Activated T-helper 2 cell treated with anti-CD3 and anti-CD28 coated beads, Interferon-gamma antibody, Interleukin-2, Interleukin-4, amounts not matched to agents 10 μg/mL and 5 μg/mL and 100 μg/mL, durations not matched to agents 14 hours and 24 hours and 36 hours (primary cell): ENCODE results near the gene COL6A6. TPM values are rescaled to one million over a fixed set of nuclear protein-coding genes. Genes with fewer than 3 reads are reported as not detected.

Experiments
- DNase-seq: peaks from one replicate; pipeline ENCODE4 v3.0.0; 2021; ENCODE audit warnings: low spot score
- H3K27ac Mint-ChIP-seq: one replicate; pipeline ENCODE4 v1.8.0; 2021; ENCODE audit warnings: mixed read lengths
- H3K27me3 Mint-ChIP-seq: one replicate; pipeline ENCODE4 v1.8.0; 2021; ENCODE audit warnings: low read depth, mixed read lengths
- H3K36me3 Mint-ChIP-seq: one replicate; pipeline ENCODE4 v1.8.0; 2021; ENCODE audit warnings: low read depth, mixed read lengths
- H3K4me1 Mint-ChIP-seq: one replicate; pipeline ENCODE4 v1.8.0; 2021; ENCODE audit warnings: low read depth, mixed read lengths
- H3K4me3 Mint-ChIP-seq: one replicate; pipeline ENCODE4 v1.8.0; 2021; ENCODE audit warnings: low read depth, mild to moderate bottlenecking, moderate library complexity, mixed read lengths
- H3K9me3 Mint-ChIP-seq: one replicate; pipeline ENCODE4 v1.8.0; 2021; ENCODE audit warnings: mixed read lengths
- intact Hi-C: fragments of 100-400 bp; cut with micrococcal nuclease; formaldehyde crosslinking; loops from one replicate; pipeline ENCODE4 v1.15.1; 2023
- total RNA-seq: library from RNA; stranded (reverse); gene quantifications from 2 replicates; pipeline ENCODE4 v1.2.3, GENCODE V29; 2022

The COL6A6 gene
- not detected in 2 replicates for total RNA-seq

- Mint-ChIP-seq H3K4me1 (no peaks in the 10 kb centered on the region), H3K36me3 (no peaks in the 10 kb centered on the region), H3K27me3 (peaks cover 32% of the 10 kb centered on the region), H3K9me3 (no peaks in the 10 kb centered on the region), H3K27ac (no peak within 1 kb of the TSS), H3K4me3 (no peak within 1 kb of the TSS)
- intact Hi-C loops: no loop called here
- DNase-seq: no peak
These were observed at the start of gene COL6A6 for GRCh38 chr3:130516645-130517512. Gene COL6A6 (plus strand): TSS chr3:130517177. CDS start chr3:130560365, 43,188 bp downstream.

GRCh38 chr3:130468311-130468710, 48.7 kb upstream of the COL6A6 start:
- no peak overlapping the region for H3K4me3 Mint-ChIP-seq
- no peaks in the 10 kb centered on the region for H3K36me3 Mint-ChIP-seq
- H3K4me1 Mint-ChIP-seq: no peaks in the 10 kb centered on the region
- no peak for DNase-seq
- no peaks in the 10 kb centered on the region for H3K9me3 Mint-ChIP-seq
- no peaks in the 10 kb centered on the region for H3K27me3 Mint-ChIP-seq
- H3K27ac Mint-ChIP-seq: no peak overlapping the region
- intact Hi-C loops: no loop called here

DNA sequence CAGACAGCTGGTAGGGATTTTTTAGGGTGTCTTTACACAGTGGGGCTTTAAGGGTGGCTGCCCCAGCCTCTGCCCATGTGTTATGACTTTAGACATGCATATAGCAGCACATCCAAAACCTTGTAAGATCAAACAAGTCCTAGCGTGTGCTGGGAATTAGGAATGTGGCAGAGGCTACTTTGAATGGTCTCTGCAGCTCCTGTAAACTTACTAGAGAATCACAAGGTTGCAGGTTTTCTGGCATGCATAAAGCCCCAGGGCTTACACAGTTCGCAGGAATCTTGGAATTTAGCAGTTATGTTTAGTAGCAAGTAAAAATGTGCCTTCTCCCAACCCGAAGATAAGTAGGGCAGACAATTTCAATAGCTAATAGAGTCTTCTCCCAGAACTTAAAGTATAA, 46.9 kb upstream of the COL6A6 start:
- Mint-ChIP-seq H3K36me3 (no peaks in the 10 kb centered on the region), H3K27ac (no peak overlapping the region), H3K4me1 (no peaks in the 10 kb centered on the region), H3K9me3 (no peaks in the 10 kb centered on the region), H3K27me3 (no peaks in the 10 kb centered on the region), H3K4me3 (no peak overlapping the region)
- intact Hi-C loops: no loop called here
- no peak for DNase-seq

- Mint-ChIP-seq H3K27me3 (no peaks in the 10 kb centered on the region), H3K27ac (no peak overlapping the region), H3K9me3 (no peaks in the 10 kb centered on the region), H3K4me3 (no peak overlapping the region), H3K4me1 (no peaks in the 10 kb centered on the region), H3K36me3 (no peaks in the 10 kb centered on the region)
- intact Hi-C loops: no loop called here
- no peak for DNase-seq
These were observed 43.6 kb upstream of the COL6A6 start for GRCh38 chr3:130473416-130473815.

GRCh38 chr3:130480736-130481135, 36.2 kb upstream of the COL6A6 start:
- no peaks in the 10 kb centered on the region for H3K27me3 Mint-ChIP-seq
- H3K4me1 Mint-ChIP-seq: no peaks in the 10 kb centered on the region
- H3K4me3 Mint-ChIP-seq: no peak overlapping the region
- DNase-seq: no peak
- no peak overlapping the region for H3K27ac Mint-ChIP-seq
- intact Hi-C loops: no loop called here
- H3K36me3 Mint-ChIP-seq: no peaks in the 10 kb centered on the region
- H3K9me3 Mint-ChIP-seq: no peaks in the 10 kb centered on the region

DNA sequence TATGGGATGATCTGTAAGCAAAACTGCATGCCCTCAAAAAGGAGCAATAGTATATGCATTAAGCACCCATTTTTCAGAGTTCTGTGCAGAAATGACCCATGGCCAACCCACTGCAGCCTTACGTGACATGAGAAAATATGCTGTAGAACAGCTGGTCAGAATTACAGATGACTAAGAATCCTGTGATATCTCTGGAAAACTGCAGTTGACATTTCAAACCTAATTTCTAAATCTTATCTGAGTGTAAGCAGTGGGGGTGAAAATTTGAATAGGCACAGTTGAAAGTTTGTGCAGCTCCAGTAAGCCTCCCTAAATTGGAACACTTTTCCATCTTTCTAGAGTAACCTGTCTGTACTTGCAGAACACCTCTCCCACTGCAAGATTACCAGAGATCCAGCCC, 28.7 kb upstream of the COL6A6 start:
- H3K9me3 Mint-ChIP-seq: no peaks in the 10 kb centered on the region
- no peak overlapping the region for H3K27ac Mint-ChIP-seq
- intact Hi-C loops: no loop called here
- no peak for DNase-seq
- no peak overlapping the region for H3K4me3 Mint-ChIP-seq
- no peaks in the 10 kb centered on the region for H3K36me3 Mint-ChIP-seq
- H3K27me3 Mint-ChIP-seq: no peaks in the 10 kb centered on the region
- H3K4me1 Mint-ChIP-seq: no peaks in the 10 kb centered on the region

- Mint-ChIP-seq H3K9me3 (no peaks in the 10 kb centered on the region), H3K27me3 (no peaks in the 10 kb centered on the region), H3K4me1 (no peaks in the 10 kb centered on the region), H3K27ac (no peak overlapping the region), H3K36me3 (no peaks in the 10 kb centered on the region), H3K4me3 (no peak overlapping the region)
- DNase-seq: no peak
- intact Hi-C loops: no loop called here
These were observed 28.1 kb upstream of the COL6A6 start for GRCh38 chr3:130488769-130489450.

DNA sequence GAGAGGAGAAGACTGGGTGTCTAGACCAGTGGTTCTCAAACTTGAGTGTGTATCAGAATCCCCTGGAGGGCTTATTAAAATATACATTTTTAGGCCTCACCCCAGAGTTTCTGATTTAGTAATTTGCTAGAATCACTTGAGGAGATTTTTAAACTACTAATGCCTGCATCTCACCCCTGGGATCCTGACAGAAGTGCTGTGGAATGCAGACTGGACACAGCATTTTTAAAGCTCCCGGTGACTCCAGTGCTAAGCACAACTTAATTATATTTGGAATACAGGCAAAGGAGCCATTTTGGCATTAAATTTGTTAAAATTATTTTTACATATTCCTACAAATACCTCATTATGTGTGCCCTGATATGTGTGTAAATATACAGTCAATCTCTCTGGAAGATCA, 26.7 kb upstream of the COL6A6 start:
- no peaks in the 10 kb centered on the region for H3K36me3 Mint-ChIP-seq
- no peak for DNase-seq
- no peaks in the 10 kb centered on the region for H3K9me3 Mint-ChIP-seq
- no peak overlapping the region for H3K4me3 Mint-ChIP-seq
- H3K27me3 Mint-ChIP-seq: no peaks in the 10 kb centered on the region
- H3K27ac Mint-ChIP-seq: no peak overlapping the region
- intact Hi-C loops: no loop called here
- H3K4me1 Mint-ChIP-seq: no peaks in the 10 kb centered on the region

- H3K9me3 Mint-ChIP-seq: no peaks in the 10 kb centered on the region
These were observed 25.5 kb upstream of the COL6A6 start for GRCh38 chr3:130491431-130491830.

GRCh38 chr3:130504701-130505100, 12.3 kb upstream of the COL6A6 start:
- no peak for DNase-seq
- Mint-ChIP-seq H3K36me3 (no peaks in the 10 kb centered on the region), H3K4me3 (no peak overlapping the region), H3K9me3 (no peaks in the 10 kb centered on the region), H3K27ac (no peak overlapping the region), H3K4me1 (no peaks in the 10 kb centered on the region), H3K27me3 (peaks cover 2% of the 10 kb centered on the region)
- intact Hi-C loops: no loop called here

More at GRCh38 chr3:130491431-130491830, 25.5 kb upstream of the COL6A6 start:
- Mint-ChIP-seq H3K4me3 (no peak overlapping the region), H3K36me3 (no peaks in the 10 kb centered on the region), H3K27ac (no peak overlapping the region), H3K4me1 (no peaks in the 10 kb centered on the region), H3K27me3 (no peaks in the 10 kb centered on the region)
- no peak for DNase-seq
- intact Hi-C loops: no loop called here

GRCh38 chr3:130506031-130506430, 10.9 kb upstream of the COL6A6 start:
- no peaks in the 10 kb centered on the region for H3K4me1 Mint-ChIP-seq
- intact Hi-C loops: no loop called here
- H3K27me3 Mint-ChIP-seq: peaks cover 2% of the 10 kb centered on the region
- no peaks in the 10 kb centered on the region for H3K36me3 Mint-ChIP-seq
- no peak for DNase-seq
- no peaks in the 10 kb centered on the region for H3K9me3 Mint-ChIP-seq
- no peak overlapping the region for H3K27ac Mint-ChIP-seq
- H3K4me3 Mint-ChIP-seq: no peak overlapping the region

DNA sequence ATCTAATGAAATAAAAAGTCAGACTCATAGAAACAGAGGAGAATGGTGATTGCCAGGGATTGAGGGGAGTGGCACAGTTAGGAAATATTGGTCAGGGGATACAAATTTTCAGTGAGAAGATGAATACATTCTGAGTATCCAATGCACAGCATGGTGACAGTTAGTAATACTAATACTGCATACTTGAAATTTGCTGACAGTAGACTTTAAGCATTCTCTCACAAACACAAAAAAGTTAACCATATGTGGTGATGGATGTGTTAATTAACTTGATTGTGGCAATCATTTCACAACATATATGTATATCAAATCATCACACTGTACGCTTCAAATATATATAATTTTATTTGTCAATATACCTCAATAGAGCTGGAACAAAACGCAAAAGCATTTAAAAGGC, 9.2 kb upstream of the COL6A6 start:
- Mint-ChIP-seq H3K4me3 (no peak overlapping the region), H3K27ac (no peak overlapping the region), H3K36me3 (no peaks in the 10 kb centered on the region), H3K4me1 (no peaks in the 10 kb centered on the region), H3K9me3 (no peaks in the 10 kb centered on the region), H3K27me3 (peaks cover 2% of the 10 kb centered on the region)
- intact Hi-C loops: no loop called here
- DNase-seq: no peak

DNA sequence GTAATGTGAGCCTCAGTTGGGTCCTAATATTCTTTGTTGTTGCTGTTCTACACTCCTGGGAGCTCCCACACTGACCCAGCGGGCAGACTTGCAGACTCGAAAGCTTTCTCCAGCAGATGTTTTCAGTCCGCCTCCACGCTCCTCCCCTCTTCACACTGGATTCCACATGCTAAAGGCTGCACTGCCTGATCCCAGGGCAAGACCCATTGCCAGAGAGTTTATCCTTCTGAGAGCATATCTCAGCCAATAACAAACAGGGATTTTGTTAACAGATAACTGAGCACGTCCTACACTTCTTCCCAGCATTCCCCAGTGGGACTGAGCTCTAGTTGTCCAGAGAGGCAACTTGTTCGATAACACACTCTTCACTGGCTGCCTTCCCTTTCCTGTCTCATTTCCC, 8.0 kb upstream of the COL6A6 start:
- intact Hi-C loops: no loop called here
- no peaks in the 10 kb centered on the region for H3K4me1 Mint-ChIP-seq
- H3K4me3 Mint-ChIP-seq: no peak overlapping the region
- no peaks in the 10 kb centered on the region for H3K36me3 Mint-ChIP-seq
- no peak for DNase-seq
- H3K27ac Mint-ChIP-seq: no peak overlapping the region
- H3K9me3 Mint-ChIP-seq: no peaks in the 10 kb centered on the region
- peaks cover 4% of the 10 kb centered on the region for H3K27me3 Mint-ChIP-seq
